ENCODE results near the gene CHCHD10.

DNA sequence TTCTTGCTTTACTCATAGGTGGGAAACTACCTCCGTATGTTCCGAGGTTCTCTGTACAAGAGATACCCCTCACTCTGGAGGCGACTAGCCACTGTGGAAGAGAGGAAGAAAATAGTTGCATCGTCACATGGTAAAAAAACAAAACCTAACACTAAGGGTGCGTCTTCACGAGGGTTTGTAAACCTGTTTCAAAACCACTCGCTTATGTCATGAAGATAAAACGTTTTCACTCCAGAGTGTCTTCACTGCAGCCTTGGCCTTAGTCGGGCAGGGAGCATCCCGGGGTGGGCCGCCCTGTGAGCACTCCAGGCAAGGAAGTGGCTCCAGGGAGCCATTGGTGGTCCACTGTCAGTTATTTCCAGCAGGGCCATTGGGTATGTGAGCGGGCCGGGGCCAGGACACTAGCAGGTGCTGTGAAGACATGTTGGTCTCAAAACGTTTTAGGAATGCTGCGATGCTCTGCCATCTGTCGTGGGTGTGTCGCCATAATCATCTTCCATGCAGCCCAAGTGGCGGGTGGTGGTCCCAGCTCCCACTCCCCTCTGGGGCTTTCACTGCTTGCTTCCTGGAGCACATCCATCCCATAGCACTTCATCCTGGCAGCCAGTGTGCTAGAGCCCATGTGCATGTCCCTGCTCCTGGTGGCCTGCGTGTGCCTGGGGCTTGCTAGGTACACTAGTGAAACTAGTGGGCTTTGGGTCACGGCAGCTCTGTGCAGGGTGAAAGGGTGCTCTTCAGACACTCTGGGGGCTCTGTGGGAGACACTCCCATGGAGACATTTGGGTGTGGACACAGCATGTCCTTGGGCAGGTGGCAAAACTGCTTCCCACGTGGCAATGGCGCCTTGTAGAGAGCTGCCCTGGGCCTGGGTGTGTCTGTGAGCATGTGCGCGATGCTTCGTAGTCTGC lies 24.2 kb upstream of the CHCHD10 start:
- no peak for TF ChIP-seq CTCF (IDR thresholded peaks at IDR 0.05)
- no peak for TF ChIP-seq POLR2A (IDR thresholded peaks at IDR 0.05)
